Esophagus muscularis mucosa (tissue), 4 donors: ENCODE measurements around the gene MYO1B.

ENCODE experiments used
- EP300 ChIP-seq: sonication (generic); formaldehyde crosslinking; IDR thresholded peaks from one replicate; pipeline ENCODE4 v1.6.1; 2017; ENCODE audit warnings: antibody characterized with exemption
- POLR2A ChIP-seq: fragments of 450-650 bp; IDR thresholded peaks from one replicate; pipeline ENCODE4 v1.6.1; 2017; ENCODE audit warnings: antibody characterized with exemption, moderate library complexity, mild to moderate bottlenecking, low read depth
- POLR2AphosphoS5 ChIP-seq, 2 donors: sonication (generic); formaldehyde crosslinking; IDR thresholded peaks; one replicate each; pipeline ENCODE4 v1.6.1; 2017; ENCODE audit warnings: antibody characterized with exemption in 2 of 2
- TF ChIP-seq, protein P1 (sequence below), 3 experiments: fragments of 200-600 bp in 2 of 3; fragments of 450-650 bp in 1 of 3; sonication (generic) in 2 of 3; IDR thresholded peaks; one replicate each; pipeline ENCODE4 v1.5.1; 2017 to 2019; ENCODE audit warnings: antibody characterized with exemption in 3 of 3, mild to moderate bottlenecking in 2 of 3, moderate library complexity in 1 of 3

DNA sequence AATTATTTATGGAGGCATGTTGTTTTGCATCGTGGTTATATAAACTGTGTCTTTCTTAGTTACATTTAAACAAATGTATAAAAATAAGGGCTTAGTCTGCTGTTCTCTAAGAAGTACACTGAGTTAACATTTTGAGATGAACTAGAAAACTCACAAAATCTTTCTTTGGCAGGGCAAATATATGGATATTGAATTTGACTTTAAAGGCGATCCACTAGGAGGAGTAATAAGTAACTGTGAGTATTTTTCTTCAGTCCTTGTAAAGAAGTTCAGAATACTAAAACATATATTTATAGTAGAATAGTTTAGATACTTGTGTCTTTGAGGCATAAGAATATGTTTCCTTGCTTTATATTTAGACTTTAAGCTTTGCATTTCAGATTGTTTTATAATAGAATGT is 104.8 kb downstream of the MYO1B start:
- TF ChIP-seq, protein P1, sequence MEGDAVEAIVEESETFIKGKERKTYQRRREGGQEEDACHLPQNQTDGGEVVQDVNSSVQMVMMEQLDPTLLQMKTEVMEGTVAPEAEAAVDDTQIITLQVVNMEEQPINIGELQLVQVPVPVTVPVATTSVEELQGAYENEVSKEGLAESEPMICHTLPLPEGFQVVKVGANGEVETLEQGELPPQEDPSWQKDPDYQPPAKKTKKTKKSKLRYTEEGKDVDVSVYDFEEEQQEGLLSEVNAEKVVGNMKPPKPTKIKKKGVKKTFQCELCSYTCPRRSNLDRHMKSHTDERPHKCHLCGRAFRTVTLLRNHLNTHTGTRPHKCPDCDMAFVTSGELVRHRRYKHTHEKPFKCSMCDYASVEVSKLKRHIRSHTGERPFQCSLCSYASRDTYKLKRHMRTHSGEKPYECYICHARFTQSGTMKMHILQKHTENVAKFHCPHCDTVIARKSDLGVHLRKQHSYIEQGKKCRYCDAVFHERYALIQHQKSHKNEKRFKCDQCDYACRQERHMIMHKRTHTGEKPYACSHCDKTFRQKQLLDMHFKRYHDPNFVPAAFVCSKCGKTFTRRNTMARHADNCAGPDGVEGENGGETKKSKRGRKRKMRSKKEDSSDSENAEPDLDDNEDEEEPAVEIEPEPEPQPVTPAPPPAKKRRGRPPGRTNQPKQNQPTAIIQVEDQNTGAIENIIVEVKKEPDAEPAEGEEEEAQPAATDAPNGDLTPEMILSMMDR (IDR thresholded peaks at IDR 0.05), result no peak
- TF ChIP-seq POLR2AphosphoS5 (IDR thresholded peaks at IDR 0.05), result no peak
- TF ChIP-seq EP300, result no peak
- TF ChIP-seq POLR2A, result no peak
